ENCODE measurements around the gene ZDHHC17.

ZDHHC17 gene

DNA sequence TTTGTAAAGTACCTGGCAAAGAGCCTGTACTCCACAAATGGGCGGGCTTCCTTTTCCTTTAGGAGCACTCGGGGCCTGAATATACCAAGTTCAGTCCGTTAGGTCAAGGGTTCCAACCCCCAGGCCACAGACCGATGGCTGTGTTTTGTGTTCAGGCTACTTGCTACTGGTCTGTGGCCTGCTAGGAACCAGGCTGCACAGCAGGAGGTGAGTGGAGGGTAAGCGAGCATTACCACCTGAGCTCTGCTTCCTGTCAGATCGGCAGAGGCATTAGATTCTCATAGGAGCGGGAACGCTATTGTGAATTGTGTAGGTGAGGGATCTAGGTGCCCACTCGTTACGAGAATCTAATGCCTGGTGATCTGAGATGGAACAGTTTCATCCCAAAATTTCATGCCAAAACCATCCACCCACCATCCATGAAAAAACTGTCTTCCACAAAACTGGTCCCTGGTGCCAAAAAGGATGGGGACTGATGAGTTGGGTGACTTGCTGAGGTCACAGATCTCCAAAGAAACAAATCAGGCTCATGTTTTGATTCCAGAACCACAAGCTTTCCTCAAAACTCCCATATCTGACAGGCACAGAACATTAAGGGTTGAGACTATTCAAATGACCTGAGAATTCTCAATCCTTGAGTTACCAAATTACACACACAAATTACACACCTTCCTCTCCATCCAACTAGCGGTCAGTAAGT is 110.7 kb downstream of the ZDHHC17 start:
- in situ Hi-C loops (cut with MboI; ENCODE audit: low sequenced_read_pairs) = no loop called here

DNA sequence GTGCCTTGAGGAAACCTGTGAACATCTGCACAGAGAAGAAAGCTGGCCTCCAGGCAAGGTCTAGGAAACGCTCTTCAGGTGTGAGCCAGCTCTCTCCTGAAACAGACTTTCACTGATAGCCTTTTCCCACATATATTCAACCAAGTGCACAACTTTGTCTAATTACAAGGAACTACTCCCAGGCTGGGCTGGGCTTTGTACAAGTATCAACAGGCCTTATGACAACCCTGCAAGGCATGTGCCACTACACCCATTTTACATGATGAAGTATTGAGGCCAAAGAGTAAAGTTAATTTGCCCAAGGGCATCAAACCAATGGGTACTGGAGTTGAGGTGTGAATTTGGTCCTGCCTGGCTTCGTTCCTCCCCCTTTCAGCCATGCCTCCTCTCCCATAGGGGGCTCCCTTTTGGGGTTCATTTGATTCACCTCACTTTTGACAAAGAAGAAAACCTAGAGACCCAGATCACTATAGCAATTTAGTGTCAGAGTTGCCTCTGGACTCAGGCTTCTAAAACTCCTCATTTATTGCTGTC is 112.8 kb downstream of the ZDHHC17 start:
- in situ Hi-C loops (cut with MboI; ENCODE audit: low sequenced_read_pairs) = no loop called here

DNA sequence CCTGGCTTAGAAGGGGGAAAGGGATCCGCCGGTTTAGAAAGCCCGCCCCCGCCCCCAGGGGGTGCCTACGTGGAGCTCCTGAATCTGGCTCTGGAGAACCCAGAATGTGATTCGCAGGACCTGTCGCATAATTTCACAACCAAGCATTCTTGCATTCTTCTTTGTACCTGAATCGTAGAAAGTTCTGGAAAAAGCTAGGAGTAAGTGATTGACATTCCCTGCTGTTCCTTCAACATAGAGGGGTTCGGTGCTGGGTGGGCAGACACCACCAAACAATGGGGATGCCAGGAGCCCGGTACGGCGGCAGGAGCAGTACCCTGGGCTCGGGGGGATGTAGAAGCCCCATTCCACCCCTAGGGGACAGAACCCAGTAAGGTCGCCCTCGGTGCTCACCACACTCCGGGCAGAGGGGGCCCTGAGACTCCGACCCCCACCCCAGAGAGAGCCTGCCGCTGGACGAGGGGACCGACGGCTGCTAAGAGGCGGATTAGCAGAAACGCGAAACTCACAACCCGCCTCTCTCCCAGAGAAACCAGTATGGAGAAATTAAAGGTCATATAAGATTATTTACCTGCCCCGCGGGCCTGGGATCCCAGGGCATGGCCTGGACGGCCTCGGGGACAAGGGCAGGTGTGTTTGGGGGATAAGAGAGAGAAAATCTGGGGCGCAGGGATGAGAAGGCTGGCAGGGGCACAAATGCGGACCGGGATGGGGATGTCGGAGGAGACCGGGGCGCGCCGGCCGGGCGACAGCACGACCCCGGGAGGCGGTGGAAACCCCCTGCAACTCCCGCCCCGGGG is 114.4 kb downstream of the ZDHHC17 start:
- in situ Hi-C loops (cut with MboI; ENCODE audit: low sequenced_read_pairs) = no loop called here

DNA sequence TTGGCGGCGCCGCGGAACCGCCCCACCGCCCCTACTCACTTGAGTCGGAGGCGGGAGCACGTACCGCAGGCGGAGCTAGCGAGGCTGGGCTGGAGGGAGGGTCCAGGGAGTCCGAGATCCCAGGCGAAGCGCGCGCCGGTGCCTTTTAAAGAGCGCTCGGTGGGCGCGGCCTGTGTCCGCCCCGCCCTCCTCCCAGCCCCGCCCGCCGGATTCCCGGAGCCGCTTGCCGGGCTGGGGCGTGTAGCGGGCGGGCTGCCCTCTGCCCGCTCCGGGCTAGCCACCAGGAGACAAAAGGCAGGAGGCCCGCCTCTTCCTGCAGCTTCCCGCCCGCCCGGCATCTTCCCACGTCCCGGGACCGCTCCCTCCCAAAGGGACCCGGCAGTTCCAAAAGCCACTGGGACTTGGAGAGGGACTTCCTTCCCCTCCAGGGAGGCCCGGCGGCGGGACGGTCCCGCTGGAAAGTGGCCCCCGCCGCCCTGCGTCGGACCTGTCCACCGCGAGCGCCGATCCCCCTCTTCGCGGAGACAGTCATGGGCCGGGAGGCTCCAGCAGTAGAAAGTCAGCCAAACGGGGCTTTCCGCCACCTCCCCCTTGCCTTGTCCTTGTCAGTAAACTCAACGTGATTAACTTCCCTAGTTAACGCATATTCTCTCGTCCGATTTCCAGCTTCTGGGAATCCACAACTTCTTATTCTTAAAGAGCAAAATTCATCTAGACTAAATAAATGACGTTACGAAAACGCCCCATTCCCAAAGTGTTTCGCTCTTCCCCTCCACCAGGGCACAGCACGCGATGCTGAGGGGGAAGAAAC is 115.2 kb downstream of the ZDHHC17 start, which contains the start of gene CSRP2:
CSRP2 (minus strand) TSS at position 121 of the 811 bp plus-strand sequence. CDS start 12,759 bp downstream, outside the sequence.
- in situ Hi-C loops (cut with MboI; ENCODE audit: low sequenced_read_pairs) = no loop called here

DNA sequence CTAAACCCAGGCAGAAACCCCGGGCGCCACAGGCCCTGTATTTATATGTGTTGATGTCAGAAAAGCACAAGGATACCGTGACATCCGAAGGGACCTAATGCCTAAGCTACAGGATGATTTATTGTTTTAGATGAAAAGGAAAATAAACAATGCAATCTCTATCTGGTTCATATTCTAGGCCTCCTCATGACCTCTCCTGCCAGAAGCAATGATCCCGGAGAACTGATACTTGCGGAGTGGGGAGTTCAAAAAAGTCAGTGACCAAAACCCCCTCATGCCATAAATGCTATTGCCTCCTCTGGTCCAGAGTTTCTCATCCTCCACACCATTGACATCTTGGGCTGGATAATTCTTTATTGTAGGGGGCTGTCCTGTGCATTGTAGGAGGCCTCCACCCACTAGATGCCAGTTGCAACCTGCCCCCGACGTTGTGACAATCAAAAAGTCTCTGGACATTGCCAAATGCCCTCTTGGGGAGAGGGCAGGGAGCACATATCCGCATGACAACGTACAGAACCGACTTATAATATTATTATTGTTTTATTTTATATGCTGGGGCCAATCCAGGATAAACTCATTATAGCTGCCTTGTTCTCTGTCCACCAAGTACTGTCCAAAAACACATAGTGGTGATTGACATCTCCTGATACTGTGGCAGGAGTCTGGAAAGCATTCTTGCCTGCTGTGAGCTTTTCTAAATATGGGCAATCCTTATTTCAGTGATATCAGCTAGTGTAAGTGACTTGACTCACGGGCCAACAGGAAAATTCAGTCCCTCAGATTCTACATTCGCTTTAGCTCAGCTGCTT is 116.0 kb downstream of the ZDHHC17 start:
- in situ Hi-C loops (cut with MboI; ENCODE audit: low sequenced_read_pairs) = no loop called here

DNA sequence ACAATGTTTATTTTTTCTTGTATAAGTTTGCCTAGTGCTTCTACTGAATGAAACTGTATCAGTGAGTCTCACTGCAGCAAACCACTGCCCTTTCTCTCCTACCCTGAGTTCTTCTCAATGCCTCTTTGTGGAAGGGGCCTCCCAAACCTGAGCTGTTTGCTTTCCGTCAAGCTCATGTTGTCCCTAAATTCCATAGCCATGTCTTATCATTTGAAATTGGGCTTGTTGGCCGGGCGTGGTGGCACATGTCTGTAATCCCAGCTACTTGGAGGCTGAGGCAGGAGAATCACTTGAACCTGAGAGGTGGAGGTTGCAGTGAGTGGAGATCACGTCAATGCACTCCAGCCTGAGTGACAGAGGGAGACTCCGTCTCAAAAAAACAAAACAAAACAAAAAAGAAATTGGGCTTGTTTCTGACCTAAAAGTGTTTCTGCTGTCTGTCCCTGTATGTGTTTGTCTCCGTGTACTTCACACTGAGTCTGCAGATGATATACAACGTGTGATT is 116.7 kb downstream of the ZDHHC17 start:
- in situ Hi-C loops (cut with MboI; ENCODE audit: low sequenced_read_pairs) = no loop called here

DNA sequence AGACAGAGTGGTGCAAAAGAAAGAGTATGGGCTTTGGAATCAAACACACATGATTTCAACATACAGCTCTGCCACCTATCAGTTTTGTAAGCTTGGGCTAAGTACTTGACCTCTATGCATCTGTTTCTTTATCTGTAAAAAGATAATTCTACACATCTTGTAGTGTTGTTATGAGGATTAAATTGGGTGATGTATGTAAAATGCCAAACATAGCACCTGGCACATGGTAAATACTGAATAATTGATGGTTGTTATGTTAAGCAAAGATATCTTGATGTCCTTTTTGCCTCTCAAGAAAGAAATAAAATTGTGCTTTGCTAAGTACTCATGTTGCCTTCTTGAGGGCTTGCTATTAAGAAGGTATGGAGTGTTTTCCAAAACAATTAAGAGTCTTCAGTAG is 117.2 kb downstream of the ZDHHC17 start:
- in situ Hi-C loops (cut with MboI; ENCODE audit: low sequenced_read_pairs) = no loop called here

DNA sequence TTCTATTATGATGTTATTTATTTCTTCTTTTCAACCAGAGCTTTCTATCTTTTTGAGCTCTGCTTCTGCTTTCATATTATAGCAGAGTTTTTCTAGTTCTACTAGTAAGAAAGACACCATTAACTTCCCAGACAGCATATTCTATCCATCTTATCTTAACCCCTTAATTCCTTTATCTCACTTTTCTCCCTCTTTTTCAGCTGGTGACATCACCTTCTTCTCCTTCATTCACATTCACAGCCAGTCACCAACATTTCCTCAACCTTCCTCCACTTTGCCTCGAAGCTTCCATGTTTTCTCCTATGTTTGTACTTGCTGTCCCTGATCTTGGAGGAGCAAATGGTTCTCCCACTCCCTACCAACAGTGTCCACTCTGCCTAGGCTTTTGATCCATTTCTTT is 118.5 kb downstream of the ZDHHC17 start:
- in situ Hi-C loops (cut with MboI; ENCODE audit: low sequenced_read_pairs) = no loop called here

DNA sequence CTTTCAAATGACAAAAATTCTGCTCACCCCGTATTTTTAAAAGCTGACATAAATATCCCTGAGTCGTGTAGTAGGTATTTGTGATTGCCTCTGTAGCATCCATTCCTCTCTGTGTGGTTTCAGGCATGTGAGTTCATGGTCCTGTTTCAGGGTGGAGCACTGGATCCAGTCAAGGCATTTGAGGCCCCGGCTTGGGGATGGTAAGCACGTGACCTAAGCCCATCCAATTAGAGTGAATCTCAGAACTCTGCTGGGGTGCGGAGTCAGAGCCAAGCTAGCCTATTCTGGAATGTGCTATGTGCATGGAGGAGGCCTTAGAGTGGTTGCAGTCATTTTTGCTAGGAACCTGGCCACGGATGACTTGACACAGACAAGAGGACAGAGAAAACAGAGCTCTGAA is 119.2 kb downstream of the ZDHHC17 start:
- in situ Hi-C loops (cut with MboI; ENCODE audit: low sequenced_read_pairs) = no loop called here

DNA sequence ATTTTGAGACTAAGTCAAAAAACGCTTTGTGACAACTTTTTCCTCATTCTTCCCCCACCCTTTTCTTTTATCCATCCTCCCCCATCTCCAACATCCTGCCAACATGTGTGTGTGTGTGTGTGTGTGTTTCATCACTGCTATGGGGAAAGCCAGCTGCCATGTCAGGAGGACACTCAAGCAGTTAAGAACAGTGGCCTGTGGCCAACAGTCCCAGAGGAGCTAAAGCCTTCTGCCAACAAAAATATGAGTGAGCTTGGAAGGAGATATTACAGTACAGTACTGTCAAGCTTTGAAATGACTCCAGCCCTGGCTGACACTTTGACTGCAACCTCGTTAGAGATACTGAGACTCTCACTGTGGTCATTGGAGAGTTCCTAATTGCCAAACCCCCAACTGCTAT is 119.9 kb downstream of the ZDHHC17 start:
- in situ Hi-C loops (cut with MboI; ENCODE audit: low sequenced_read_pairs) = no loop called here

DNA sequence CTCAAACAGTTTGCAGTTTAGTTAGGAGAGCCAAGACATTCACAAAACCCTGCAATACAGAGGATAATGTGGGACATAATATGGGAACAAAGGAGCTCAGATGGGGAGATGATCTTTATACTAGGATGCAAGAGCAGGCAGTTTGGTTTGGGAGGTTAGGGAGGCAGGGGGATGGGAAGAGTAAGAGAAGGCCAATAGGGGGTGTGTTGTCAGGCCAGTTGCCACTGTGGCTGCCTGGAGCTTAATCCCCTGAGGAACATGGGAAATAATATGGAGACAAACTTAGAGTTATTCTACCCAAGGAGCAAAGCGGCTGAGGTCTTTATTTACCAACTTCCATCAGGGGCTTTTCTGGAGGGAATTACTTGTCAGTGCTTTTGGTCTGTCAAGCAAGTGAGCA is 124.9 kb downstream of the ZDHHC17 start:
- in situ Hi-C loops (cut with MboI; ENCODE audit: low sequenced_read_pairs) = no loop called here

DNA sequence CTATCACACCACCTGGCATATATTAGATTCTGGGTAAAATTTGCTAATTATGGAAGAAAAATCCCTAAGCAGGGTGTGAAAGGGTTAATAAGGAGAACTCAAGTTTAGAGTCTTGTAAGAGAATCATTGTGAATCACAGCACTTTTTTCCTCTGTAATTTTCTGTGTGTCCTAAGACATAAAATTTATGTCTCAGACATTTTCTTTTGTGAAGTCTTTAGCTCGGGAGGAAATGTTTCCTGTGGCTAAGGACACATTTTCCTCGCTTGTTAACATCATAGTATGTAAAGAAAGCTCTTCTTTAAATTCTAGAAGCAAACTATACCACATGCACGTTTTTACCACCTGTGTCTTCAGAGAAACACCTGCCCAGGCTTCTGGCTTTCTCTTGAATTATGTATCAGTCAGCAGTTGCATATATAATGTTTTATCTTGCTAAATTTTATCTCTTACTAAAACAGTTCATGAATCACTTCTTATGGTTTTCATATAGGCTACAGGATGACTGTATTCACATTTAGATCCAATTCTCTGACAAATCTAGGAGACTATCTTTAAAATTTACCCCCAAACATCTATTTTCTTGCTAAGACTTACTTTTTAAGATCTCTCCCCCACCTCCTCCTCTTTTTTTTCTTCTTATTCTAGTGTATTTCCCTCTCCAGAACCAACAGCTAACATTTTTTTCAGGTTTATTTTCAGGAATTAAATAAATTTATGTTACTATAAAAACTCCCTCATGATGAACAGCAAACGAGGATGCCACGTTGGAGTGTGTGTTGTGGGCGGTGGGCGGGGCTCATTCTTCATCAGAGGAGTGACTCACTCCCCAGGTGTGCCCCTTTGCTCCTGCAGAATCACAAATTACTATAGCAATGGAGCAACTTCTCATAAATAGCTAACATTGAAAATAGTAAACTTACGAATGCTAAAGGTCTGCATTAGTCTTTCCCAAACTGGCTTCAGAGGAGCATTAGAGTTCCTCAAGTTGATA is 126.5 kb downstream of the ZDHHC17 start:
- in situ Hi-C loops (cut with MboI; ENCODE audit: low sequenced_read_pairs) = no loop called here

DNA sequence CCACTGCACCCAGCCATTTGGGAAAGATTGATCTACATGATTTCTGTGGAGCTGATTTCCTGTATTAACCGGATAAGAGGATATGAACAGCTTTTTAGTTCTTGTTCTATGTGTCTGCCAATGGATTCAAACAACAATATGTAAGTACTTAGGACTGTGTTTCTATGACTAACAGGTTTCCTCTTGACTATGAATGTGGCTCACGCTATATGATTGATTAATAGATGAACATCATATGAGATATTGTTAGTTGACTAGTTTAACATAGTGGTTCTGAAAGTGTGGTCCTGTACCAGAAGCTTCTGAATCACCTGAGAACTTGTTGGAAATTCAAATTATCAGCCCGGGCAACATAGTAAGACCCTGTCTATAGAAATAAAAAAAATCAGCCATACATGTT is 127.7 kb downstream of the ZDHHC17 start:
- in situ Hi-C loops (cut with MboI; ENCODE audit: low sequenced_read_pairs) = no loop called here

DNA sequence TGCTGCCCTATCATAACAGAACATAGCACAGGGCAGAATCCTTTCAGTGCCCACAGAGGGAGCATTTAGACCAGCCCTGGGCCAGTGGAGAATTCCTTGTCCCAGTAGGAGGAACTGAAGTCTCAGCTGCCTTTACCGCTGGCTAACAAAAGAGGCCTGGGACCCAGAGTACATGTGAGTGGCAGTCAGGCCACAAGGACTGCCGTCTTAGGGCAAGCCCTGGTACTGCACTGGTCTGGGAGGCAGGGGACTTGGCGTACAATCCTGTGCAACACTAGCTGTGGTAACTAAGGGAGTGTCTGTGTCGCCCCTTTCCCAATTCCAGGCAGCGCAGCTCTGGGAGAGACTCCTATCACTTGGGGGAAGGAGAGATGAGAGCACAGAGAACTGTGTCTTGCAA is 131.9 kb downstream of the ZDHHC17 start:
- in situ Hi-C loops (cut with MboI; ENCODE audit: low sequenced_read_pairs) = no loop called here

DNA sequence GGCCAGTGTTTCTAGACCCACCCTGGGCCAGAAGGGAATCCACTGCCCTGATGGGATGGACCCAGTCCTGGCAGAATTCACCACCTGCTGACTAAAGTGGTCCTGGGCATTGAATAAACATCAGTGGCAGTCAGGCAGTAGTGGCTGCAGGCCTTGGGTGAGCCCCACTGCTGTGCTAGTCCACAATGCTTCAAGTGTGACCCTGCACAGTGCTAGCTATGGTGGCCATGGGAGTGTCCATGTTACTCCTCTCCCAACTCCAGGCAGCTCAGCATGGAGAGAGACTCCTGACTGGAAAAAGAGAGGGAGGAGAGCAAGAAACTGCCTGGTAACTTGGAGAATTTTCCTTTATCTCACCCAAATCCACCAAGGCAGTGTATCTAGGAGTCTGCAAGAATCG is 132.4 kb downstream of the ZDHHC17 start:
- in situ Hi-C loops (cut with MboI; ENCODE audit: low sequenced_read_pairs) = no loop called here

DNA sequence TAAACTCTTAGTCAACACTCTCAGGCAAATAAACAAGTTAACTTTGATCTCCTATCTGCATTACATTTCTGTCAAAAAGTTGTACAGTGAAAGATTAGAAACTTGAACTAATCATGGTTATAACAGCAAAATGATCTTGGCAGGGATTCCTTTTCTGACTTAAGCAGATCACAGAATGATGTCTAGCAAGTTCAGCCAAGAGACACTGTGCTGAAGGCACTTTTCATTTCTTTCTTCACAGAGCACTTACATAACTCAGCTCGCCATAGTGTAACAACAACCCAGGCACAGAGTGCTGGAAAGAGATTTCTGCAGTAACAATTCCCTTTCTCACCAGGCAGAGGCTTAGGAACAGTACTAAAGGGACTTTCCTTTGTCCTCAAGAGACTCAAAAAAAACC is 134.5 kb downstream of the ZDHHC17 start:
- in situ Hi-C loops (cut with MboI; ENCODE audit: low sequenced_read_pairs) = no loop called here

DNA sequence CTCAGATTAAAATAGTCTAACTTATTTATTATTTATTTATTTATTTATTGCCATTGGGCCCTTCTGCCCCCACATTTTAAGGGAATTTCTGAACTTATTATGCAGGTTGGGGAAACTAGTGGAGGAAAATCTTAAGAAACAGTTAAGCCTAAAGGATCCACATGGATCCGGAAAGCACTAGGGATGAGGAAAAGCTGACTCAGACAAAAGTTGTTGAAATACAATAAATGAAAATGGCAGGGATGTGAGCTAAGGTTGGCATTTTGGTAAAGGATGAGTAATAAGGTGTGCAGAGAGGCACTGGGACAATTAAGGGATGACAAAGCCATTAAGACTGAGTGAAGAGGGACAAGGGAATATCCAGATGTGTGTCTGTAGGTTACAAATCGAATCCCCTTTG is 135.6 kb downstream of the ZDHHC17 start:
- in situ Hi-C loops (cut with MboI; ENCODE audit: low sequenced_read_pairs) = no loop called here

DNA sequence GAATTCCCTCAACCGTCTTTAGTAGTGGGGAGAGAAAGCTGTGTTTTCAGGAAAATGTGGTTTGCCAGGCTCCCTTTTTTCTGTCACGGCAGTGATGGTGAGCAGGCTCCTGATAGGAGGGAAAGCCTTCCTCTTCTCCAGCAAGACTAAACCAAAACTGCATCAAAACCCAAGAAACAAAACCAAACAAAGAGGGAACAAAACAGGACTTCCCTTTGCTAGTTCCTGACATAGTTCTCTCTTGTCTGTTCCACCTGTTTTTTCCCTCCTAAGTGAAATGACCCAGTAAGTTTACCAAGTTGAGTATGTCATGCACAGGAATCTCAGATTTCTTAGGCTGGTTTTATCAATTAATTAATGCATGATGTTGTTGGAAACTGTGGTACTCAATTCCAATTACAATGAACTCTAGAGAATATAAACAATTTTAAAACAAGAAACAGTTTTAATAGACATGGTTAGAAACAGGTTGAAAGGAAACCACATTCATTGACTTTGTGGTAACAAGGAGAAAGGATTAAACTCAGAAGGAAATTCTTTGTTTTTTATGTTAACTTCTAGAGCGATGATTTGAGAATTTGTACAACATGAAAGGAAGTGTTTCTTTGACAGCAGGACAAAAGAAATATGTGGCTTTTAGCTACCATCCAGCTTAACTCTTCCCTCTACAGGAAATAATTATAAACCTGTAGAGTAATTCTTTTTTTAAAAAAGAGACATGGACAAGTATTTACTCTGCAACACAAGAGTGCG is 137.9 kb downstream of the ZDHHC17 start:
- in situ Hi-C loops (cut with MboI; ENCODE audit: low sequenced_read_pairs) = no loop called here
